ENCODE results near the gene ATG9B. TPM values are rescaled to one million over a fixed set of nuclear protein-coding genes. Genes with fewer than 3 reads are reported as not detected.

Gene ATG9B
- total and polyA plus RNA-seq, 9 of the 15 experiments (the other 6 are each of a cell fraction or from before 2014, with no cell fraction given): 0.29 to 8.0 (median 2.1) TPM

DNA sequence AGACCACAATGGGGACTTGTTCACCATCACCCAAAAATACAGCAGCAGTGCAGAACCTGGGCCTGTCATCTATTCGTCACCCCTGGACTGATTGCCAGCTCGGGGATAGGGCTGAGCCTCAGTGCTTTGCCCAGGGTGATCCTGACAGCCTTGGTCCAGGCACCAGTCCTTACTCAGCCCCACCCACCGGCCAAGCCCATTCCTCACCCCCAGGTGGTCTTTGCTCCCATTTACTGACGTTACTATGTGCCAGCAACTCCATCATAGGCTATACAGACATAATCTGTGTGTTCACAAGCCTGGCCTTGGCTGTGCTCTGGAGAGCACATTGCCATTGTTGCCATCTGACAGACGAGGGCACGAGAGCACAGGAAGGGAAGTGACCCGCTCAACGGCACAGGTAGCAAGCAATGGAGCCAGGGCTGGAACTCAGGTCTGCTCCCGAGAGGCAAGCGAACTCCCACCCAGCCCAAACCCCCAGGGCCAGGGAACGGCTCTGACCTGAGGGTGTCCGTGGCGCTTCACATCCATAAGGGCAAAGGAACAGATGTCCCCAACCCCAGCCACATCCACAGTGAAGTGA lies 6.8 kb downstream of the ATG9B start (continued):
- TF ChIP-seq ZBTB7A (IDR thresholded peaks at IDR 0.05; ENCODE audit: borderline replicate concordance, control insufficient read depth, low read depth, low read length) (0 out of 2 replicates have a peak, but pooled peaks have one; percentile 19), KLF6 (CRISPR knock-in tag; IDR thresholded peaks at IDR 0.05; ENCODE audit: borderline replicate concordance) (0 out of 2 replicates have a peak, but pooled peaks have one; percentile 31), MYNN (IDR thresholded peaks at IDR 0.05) (0 out of 2 replicates have a peak, but pooled peaks have one; percentile 0), MYNN (CRISPR knock-in tag; IDR thresholded peaks at IDR 0.05) (no peak), GTF2F1 (IDR thresholded peaks at IDR 0.05; ENCODE audit: low read depth, low read length) (0 out of 2 replicates have a peak, but pooled peaks have one; percentile 12), ZNF75A (CRISPR knock-in tag; IDR thresholded peaks at IDR 0.05) (0 out of 2 replicates have a peak, but pooled peaks have one; percentile 24)

DNA sequence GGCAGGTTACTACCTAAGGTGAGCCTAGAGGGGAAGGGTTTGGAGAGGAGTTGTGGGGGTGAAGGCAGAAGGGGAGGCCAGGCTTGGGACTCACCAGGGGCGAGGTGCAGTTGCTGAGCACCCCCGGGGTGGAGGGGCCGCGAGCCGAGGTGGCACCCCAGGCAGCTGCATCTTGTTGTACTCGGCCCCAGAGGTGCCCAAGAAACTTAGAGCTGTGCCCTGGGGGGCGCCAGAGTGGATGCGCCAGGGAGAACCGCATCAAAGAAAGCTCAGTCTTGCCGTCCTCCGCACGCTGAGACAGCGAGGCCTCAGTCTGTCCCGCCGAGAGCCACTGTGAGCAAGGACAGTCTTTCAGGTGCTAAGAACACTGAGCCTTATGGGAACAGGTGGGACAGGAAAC lies 7.4 kb downstream of the ATG9B start:
- Histone ChIP-seq H3K36me3 (ENCODE audit: control insufficient read depth, insufficient read depth, low read length) (peaks cover 36% of the 10 kb centered on the region; the same call in 2 of the 3 replicates), H3K27me3 (ENCODE audit: control insufficient read depth in 2 of 2, insufficient read depth in 2 of 2, low read length in 2 of 2) (no peaks in the 10 kb centered on the region; a peak in 1 of 5 replicates), H3K79me2 (ENCODE audit: control insufficient read depth, insufficient read depth, low read length) (peaks cover 13% of the 10 kb centered on the region), H3K4me2 (ENCODE audit: insufficient read depth, low read length) (peak overlapping the region; percentile 95; the same call in 1 of the 2 replicates), H3K9me1 (ENCODE audit: control insufficient read depth, insufficient read depth, low read length) (no peaks in the 10 kb centered on the region), H3K9ac (ENCODE audit: insufficient read depth in 1 of 2, low read depth in 2 of 2, low read length in 2 of 2) (peak overlapping the region in 1 of 2 experiments; percentile 93; a peak in 2 of 4 replicates), H3K4me1 (replicated peaks in 1 of 2; ENCODE audit: control insufficient read depth in 2 of 2, insufficient read depth in 2 of 2, low read length in 2 of 2) (peaks cover 29 to 78% of the 10 kb centered on the region in 2 experiments), H2AFZ (ENCODE audit: low read depth, low read length) (no peak overlapping the region), H3K27ac (ENCODE audit: extremely low read depth, low read depth, low read length) (no peak overlapping the region), H3K9me3 (replicated peaks; ENCODE audit: control insufficient read depth, insufficient read depth, low read depth, low read length) (no peaks in the 10 kb centered on the region), H4K20me1 (replicated peaks; ENCODE audit: control insufficient read depth, insufficient read depth, low read length) (no peaks in the 10 kb centered on the region), H3K4me3 (no peak overlapping the region)
- FAIRE-seq (no peak), DNase-seq (ENCODE audit: extremely low read depth in 1 of 4, low spot score in 3 of 4) (peak in 1 of 4 experiments; percentile 25), ATAC-seq (no peak)
- ChIA-PET POLR2A (interaction anchor here (0.5 to 14.3 kb wide), 7 partner anchors 8 to 1167 kb away, joined by 3 to 146 read pairs (median 4); partner anchors contain the start of gene ABCB8), CTCF (ENCODE audit: low intra/inter-chr PET ratio) (interaction anchor here (0.7 to 1.3 kb wide), 3 partner anchors 53 to 119 kb away, joined by 3 to 6 read pairs (median 4); no protein-coding TSS in a partner anchor)
- in situ Hi-C loops (cut with MboI): no loop called here
- no TSS peak for BruUV-seq (replicated peaks)
- 83% methylated on average over 15 of the region's 15 CpGs for WGBS (ENCODE audit: insufficient coverage, low coverage, missing lambda C conversion rate)
- intact Hi-C loops (cut with micrococcal nuclease): loop anchor here (10.0 kb wide), 1 partner anchor 158 kb away; no protein-coding TSS in a partner anchor
- TF ChIP-seq NR2C1 (IDR thresholded peaks at IDR 0.05) (no peak), NR2C1 (tag; IDR thresholded peaks at IDR 0.05) (no peak), ESRRB (CRISPR knock-in tag; IDR thresholded peaks at IDR 0.05; ENCODE audit: borderline replicate concordance) (no peak), ZNF239 (CRISPR knock-in tag; IDR thresholded peaks at IDR 0.05) (no peak), TCF7 (IDR thresholded peaks at IDR 0.05; ENCODE audit: borderline replicate concordance) (no peak)
- TF ChIP-seq, protein P1, sequence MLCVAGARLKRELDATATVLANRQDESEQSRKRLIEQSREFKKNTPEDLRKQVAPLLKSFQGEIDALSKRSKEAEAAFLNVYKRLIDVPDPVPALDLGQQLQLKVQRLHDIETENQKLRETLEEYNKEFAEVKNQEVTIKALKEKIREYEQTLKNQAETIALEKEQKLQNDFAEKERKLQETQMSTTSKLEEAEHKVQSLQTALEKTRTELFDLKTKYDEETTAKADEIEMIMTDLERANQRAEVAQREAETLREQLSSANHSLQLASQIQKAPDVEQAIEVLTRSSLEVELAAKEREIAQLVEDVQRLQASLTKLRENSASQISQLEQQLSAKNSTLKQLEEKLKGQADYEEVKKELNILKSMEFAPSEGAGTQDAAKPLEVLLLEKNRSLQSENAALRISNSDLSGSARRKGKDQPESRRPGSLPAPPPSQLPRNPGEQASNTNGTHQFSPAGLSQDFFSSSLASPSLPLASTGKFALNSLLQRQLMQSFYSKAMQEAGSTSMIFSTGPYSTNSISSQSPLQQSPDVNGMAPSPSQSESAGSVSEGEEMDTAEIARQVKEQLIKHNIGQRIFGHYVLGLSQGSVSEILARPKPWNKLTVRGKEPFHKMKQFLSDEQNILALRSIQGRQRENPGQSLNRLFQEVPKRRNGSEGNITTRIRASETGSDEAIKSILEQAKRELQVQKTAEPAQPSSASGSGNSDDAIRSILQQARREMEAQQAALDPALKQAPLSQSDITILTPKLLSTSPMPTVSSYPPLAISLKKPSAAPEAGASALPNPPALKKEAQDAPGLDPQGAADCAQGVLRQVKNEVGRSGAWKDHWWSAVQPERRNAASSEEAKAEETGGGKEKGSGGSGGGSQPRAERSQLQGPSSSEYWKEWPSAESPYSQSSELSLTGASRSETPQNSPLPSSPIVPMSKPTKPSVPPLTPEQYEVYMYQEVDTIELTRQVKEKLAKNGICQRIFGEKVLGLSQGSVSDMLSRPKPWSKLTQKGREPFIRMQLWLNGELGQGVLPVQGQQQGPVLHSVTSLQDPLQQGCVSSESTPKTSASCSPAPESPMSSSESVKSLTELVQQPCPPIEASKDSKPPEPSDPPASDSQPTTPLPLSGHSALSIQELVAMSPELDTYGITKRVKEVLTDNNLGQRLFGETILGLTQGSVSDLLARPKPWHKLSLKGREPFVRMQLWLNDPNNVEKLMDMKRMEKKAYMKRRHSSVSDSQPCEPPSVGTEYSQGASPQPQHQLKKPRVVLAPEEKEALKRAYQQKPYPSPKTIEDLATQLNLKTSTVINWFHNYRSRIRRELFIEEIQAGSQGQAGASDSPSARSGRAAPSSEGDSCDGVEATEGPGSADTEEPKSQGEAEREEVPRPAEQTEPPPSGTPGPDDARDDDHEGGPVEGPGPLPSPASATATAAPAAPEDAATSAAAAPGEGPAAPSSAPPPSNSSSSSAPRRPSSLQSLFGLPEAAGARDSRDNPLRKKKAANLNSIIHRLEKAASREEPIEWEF (CRISPR knock-in tag; IDR thresholded peaks at IDR 0.05): no peak
- TF ChIP-seq, protein P2, sequence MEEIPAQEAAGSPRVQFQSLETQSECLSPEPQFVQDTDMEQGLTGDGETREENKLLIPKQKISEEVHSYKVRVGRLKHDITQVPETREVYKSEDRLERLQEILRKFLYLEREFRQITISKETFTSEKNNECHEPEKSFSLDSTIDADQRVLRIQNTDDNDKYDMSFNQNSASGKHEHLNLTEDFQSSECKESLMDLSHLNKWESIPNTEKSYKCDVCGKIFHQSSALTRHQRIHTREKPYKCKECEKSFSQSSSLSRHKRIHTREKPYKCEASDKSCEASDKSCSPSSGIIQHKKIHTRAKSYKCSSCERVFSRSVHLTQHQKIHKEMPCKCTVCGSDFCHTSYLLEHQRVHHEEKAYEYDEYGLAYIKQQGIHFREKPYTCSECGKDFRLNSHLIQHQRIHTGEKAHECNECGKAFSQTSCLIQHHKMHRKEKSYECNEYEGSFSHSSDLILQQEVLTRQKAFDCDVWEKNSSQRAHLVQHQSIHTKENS (CRISPR knock-in tag; IDR thresholded peaks at IDR 0.05): no peak
